Neural cell (in vitro differentiated cells): ENCODE data around the gene HES3.

Experiments
- CTCF ChIP-seq: fragments of 450-650 bp; IDR thresholded peaks from 2 replicates; pipeline ENCODE4 v1.5.1; 2014; ENCODE audit warnings: antibody characterized with exemption, mild to moderate bottlenecking, moderate library complexity; ENCODE audit not compliant: poor library complexity, severe bottlenecking
- EP300 ChIP-seq: fragments of 450-650 bp; conservative IDR thresholded peaks from 2 replicates; pipeline ENCODE4 v1.6.1; 2014; ENCODE audit warnings: antibody characterized with exemption, mild to moderate bottlenecking, moderate library complexity; ENCODE audit not compliant: poor library complexity, severe bottlenecking
- EZH2 ChIP-seq: fragments of 200-600, 300-800 bp; shearing (Covaris generic), sonication (generic); IDR thresholded peaks from 2 replicates; pipeline ENCODE4 v1.6.1; 2014; ENCODE audit warnings: antibody characterized with exemption, low read length, borderline replicate concordance, mild to moderate bottlenecking; ENCODE audit not compliant: insufficient read depth, poor library complexity, severe bottlenecking
- RAD21 ChIP-seq: fragments of 450-650 bp; conservative IDR thresholded peaks from 2 replicates; pipeline ENCODE4 v1.6.1; 2014; ENCODE audit warnings: antibody characterized with exemption, mild to moderate bottlenecking, moderate library complexity

GRCh38 chr1:6221210-6221784 is 22.7 kb upstream of the HES3 start:
- TF ChIP-seq CTCF (no peak), EP300 (no peak), EZH2 (no peak), RAD21 (no peak)
